ENCODE measurements around the gene GLIPR1.
"Not testable (repeated sequence)": the region's sequence is repeated elsewhere in the genome, so short reads cannot be mapped to it uniquely, and the experiment has no call there.

Gene GLIPR1

GRCh38 chr12:75471902-75472890, 8.4 kb upstream of the GLIPR1 start:
- DNase-seq (ENCODE audit: low spot score) (no peak), FAIRE-seq (no peak)

DNA sequence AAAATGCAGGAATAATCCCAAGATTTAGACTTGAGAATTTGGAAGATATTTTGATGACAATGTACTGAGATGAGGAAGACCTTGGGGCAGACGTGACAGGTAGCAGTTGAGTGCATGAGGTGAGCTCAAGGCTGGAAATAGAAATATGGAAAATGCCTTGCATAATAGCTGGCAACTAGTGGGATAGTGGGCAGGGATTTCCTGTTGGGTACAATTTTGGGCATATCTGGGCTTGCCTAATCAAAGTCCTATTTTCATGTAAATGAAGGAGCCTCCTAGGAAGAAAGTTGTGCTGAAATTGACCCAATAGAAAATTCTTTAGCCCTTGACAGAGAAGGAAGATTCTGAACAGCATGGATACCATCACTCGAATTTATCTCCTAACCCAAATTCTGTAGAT, 6.4 kb upstream of the GLIPR1 start:
- FAIRE-seq (no peak), DNase-seq (ENCODE audit: low spot score) (no peak)

DNA sequence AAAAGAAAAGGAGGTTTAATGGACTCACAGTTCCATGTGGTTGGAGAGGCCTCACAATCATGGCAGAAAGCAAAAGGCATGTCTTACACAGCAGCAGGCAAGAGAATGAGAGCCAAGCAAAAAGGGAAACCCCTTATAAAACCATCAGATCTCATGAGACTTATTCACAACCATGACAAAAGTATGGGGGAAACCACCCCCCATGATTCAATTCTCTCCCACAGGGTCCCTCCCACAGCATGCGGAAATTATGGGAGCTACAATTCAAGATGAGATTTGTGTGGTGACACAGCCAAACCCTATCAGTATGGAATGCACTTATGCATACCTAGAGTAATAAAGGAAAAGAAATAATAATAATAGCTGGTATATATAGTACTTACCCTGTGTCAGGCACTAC, 4.5 kb upstream of the GLIPR1 start:
- no peak for DNase-seq (ENCODE audit: low spot score)
- no peak for FAIRE-seq

GRCh38 chr12:75477137-75477536, 3.4 kb upstream of the GLIPR1 start:
- FAIRE-seq (no peak), DNase-seq (ENCODE audit: low spot score) (no peak)

- DNase-seq (ENCODE audit: low spot score) (no peak), FAIRE-seq (no peak)
These were observed 2.3 kb upstream of the GLIPR1 start for GRCh38 chr12:75478116-75478794.

DNA sequence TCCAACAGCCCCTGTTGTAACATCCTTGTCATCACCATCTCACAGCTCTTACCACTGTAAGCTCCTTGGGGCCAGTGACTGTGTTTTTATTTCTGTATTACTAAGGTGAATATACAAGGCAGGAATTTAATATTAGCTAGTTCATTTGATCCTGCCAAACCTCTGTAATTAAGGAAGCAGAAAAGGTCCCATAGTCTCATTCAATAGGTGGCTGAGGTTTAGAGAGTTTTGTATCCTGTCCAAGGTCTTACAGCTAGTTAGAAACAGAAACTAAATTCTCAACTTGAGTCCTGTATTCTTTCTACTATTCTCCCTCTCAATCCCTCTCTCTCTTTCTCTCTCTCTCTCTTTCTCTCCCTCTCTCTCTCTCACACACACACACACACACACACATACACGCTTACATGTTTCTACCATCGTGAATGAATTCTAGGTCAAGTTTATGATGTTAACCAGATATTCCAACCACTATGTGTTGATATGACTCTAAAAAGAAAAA, 543 bp upstream of the GLIPR1 start:
- no peak for DNase-seq (ENCODE audit: low spot score)
- no peak for FAIRE-seq

- FAIRE-seq (no peak), DNase-seq (ENCODE audit: low spot score) (no peak)
These were observed 604 bp downstream of the GLIPR1 start for GRCh38 chr12:75481013-75481705.

DNA sequence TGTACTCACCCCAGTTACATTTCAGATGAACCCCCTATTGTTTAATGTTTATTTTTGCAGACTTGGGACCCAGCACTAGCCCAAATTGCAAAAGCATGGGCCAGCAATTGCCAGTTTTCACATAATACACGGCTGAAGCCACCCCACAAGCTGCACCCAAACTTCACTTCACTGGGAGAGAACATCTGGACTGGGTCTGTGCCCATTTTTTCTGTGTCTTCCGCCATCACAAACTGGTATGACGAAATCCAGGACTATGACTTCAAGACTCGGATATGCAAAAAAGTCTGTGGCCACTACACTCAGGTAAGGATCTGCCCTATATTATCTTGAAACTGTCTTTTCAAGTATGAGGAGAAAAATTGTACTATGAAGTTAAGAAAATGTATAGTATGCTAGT, 1.2 kb downstream of the GLIPR1 start:
- FAIRE-seq (no peak), DNase-seq (ENCODE audit: low spot score) (no peak)

DNA sequence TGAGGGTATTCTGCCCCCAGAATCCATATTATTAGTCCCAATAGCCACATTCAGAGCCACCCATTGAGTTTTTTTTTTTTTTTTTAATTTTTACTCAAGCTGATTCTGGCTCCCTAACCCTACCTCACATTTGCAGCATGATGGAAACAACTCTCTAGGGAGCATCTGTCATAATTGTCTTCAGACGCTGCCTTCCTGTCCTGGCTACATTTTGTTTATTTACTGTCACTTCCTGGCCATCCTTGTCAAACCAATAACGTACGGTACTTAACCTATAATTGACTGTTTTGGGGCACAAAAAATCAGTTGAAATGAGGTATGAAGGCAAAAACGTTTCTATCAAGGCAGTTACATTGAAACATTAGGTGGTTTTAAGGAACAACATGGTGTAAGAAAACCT, 2.1 kb downstream of the GLIPR1 start:
- no peak for FAIRE-seq
- no peak for DNase-seq (ENCODE audit: low spot score)

GRCh38 chr12:75483431-75483830, 2.9 kb downstream of the GLIPR1 start:
- DNase-seq (ENCODE audit: low spot score) (no peak), FAIRE-seq (no peak)

DNA sequence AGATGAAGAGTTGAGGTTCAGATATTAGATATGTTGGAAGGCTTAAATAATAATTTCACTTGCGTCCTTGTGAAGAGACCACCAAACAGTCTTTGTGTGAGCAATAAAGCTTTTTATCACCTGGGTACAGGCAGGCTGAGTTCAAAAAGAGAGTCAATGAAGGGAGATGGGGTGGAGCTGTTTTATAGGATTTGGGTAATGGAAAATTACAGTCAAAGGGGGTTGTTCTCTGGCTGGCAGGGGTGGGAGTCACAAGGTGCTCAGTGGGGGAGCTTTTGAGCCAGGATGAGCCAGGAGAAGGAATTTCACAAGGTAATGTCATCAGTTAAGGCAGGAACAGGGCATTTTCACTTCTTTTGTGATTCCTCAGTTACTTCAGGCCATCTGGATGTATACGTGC, 3.9 kb downstream of the GLIPR1 start:
- DNase-seq (ENCODE audit: low spot score); FAIRE-seq: not testable (repeated sequence)

DNA sequence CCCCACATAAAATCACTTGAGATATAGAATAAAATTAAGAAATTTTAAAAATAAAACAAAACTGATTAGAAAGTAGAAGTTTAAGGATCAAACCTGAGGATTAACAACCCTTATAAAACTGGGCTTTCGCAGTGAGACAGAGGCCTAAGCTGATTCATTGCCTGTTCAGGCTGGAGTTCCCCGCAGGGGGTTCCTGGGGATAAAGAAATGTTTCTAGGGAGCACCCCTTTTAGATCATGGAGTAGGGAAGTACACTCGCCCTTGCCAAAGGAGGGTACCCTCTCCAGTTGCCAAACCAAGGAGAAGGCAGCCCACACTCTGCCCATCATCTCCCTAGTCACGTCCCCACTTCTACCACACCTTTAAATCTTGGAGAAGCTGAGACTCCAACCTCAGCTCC, 6.8 kb downstream of the GLIPR1 start:
- FAIRE-seq = no peak
- DNase-seq (ENCODE audit: low spot score) = no peak

DNA sequence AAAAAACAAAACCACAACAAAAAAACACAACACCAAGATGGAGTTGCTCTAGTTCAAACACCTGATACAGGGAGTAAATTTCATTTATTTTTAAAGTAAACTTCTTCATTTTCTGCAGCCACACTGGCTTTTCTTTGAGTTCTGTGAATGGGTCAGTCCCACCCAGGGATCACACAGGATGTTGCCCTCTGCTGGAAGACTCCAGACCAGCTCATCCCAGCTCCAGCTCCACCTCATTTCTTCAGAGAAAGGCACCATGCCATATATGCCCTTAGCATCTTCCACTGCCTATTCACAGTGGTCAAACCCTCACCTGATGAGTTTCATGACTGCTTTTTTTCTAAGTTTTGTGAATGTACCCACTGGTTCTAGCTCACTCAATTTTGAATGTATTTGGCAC, 8.0 kb downstream of the GLIPR1 start:
- no peak for FAIRE-seq
- peak; percentile 16 for DNase-seq (ENCODE audit: low spot score)

DNA sequence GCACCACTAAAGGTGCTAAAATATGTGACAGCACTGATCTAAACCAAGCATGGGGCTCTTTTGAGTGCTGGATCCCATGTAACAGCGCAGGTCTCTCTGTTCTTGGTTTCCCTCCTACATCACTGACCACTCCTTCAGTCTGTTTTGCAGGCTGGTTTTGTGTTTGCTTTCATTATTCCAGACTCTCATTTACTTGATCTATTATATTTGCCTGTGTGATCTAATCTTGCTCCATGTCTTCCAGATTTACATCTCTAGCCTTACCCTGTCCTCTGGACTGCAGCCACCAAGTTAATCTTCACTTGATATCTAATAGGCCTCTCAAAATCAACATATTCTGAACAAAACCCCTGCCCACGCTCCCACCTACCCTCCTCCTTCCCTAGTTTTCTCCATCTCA, 8.6 kb downstream of the GLIPR1 start:
- FAIRE-seq (no peak), DNase-seq (ENCODE audit: low spot score) (no peak)

GRCh38 chr12:75489613-75490210, 9.2 kb downstream of the GLIPR1 start:
- DNase-seq (ENCODE audit: low spot score) (peak; percentile 29), FAIRE-seq (no peak)

DNA sequence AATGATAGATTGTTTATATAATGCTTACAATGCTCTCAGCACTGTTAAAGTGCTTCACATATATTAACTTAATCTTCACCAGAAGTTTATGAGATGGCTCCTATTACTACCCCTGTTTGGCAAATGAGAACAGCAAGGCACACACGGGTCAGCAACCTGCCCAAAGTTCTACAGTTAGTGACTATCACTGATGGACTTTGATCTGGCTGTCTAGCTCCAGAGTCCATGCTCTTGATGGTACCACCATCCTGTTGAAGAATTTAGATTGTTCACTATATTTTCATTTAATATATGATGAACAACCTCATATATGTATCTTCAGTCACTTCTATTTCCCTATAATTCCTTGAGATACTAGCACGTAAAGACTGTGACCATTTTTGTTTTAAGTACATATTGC, 10.6 kb downstream of the GLIPR1 start:
- DNase-seq (ENCODE audit: low spot score) (no peak), FAIRE-seq (no peak)

GRCh38 chr12:75503459-75503858, 22.9 kb downstream of the GLIPR1 start:
- no peak for FAIRE-seq
- DNase-seq (ENCODE audit: low spot score) = no peak

DNA sequence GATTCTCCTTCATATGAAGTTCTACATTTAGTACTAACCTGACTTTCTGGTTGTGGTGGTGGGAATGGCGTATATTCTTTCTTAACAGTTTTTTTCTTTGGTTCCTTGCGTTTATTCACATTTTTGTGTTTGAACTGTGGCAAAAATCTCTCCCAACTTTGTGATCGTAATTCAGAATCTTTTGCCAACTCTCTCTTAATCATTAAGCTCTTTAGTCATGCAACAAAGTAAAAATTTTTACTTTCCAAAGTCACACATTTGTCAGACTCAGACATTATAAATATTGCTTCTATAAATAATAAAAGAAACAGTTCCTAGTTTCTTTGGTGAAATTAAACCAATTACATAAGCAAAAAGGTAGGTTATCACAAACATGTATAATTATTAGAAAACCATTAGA, 23.3 kb downstream of the GLIPR1 start:
- FAIRE-seq = no peak

DNA sequence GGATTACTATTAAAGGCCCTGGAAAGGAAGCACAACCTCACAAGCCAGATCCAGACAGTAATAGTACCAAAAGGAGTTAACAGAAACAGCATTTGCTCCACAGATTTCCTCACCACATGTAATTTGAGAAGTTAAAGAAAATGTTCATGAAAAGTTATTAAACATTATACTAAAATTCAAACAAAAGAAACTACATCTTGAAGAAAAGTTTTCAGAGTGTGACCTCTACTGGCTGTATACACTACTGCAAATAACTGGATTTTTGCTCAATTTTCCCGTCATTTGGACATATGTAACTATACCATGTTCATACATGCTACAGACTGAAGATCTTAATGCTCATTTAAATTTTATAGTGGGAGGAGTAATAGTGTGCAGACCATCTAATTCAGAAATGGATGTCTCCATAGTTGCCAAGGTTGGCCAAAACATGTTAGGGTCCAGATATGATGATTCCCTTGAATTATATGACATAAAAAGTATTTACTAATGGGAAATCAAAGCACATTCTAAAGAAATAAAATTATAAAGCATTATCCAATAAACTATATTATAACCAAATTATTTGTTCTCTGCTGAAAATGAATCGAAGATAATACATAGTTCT, 25.3 kb downstream of the GLIPR1 start:
- DNase-seq (ENCODE audit: low spot score) = no peak
- no peak for FAIRE-seq

More for the DNA sequence above, 23.3 kb downstream of the GLIPR1 start:
- no peak for DNase-seq (ENCODE audit: low spot score)

GRCh38 chr12:75507086-75507485, 26.5 kb downstream of the GLIPR1 start:
- FAIRE-seq (no peak), DNase-seq (ENCODE audit: low spot score) (no peak)

GRCh38 chr12:75508159-75508558, 27.6 kb downstream of the GLIPR1 start:
- no peak for DNase-seq (ENCODE audit: low spot score)
- FAIRE-seq = no peak

Measured in urothelium cell line (cell line).